T-helper 9 cell (primary cell): ENCODE data around the gene AP2A1.
"Not testable (repeated sequence)": the region's sequence is repeated elsewhere in the genome, so short reads cannot be mapped to it uniquely, and the experiment has no call there.

Source experiments
- DNase-seq: peaks from one replicate; pipeline ENCODE4 v3.0.0-alpha.2; 2020

Gene AP2A1

DNA sequence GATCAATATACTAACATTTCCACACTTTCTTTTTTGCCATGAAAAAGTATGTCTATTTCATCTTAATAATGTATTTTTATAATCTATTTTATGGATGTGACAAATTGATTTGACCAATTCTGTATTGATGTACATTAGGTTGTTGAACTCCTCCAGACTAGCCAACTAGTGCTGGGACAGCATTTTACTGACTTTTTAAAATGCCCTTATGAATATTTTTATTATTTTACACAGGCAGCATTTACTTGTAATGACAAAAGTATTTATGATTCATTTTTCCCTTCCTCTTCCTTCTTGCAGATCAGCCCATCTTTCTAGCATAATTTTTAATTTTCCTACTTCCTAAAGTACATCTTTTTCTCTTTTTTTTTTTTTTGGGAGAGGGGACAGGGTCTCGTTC lies 47.2 kb downstream of the AP2A1 start:
- no peak for DNase-seq

DNA sequence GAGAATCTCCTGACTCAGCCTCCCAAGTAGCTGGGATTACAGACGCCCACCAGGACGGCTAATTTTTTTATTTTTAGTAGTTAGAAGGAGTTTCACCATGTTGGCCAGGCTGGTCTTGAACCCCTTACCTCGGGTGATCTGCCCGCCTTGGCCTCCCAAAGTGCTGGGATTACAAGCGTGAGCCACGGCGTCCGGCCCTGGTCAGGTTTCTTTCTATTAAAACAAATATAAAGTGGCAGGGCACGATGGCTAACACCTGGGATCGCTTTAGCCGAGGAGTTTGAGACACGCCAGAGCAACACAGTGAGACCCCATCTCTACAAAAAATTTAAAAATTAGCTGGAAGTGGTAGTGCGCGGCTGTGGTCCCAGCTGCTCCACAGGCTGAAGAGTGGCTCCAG lies 49.8 kb downstream of the AP2A1 start:
- no peak for DNase-seq

DNA sequence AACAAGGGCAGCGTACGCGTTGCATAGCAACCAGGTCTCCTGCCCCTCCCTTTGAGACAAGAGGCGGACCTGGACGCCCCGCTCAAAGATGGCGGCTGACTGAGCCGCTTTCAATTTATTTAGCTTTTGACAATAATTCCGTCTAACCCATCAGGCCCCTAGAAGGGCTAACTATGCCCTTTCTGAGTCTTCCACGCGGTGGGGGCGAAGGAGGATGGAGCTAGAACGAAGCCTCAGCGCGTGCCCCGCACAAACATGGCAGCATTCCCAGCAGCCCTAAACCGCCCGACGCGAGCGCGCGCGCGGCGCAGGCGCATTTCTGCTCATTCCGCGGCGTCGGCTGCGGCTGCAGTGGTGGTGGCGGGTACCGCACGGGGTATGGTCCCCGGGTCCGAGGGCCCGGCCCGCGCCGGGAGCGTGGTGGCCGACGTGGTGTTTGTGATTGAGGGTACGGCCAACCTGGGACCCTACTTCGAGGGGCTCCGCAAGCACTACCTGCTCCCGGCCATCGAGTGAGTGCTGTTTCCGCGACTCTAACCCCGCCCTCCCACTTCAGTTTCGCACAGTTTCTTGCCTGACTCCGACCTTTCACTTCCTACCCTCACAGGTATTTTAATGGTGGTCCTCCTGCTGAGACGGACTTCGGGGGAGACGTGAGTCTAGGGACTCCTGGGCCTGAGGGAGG lies 51.3 kb downstream of the AP2A1 start, which contains the start of gene MED25:
MED25 (plus strand) TSS at position 326 of the 685 bp plus-strand sequence; CDS start at position 379, 53 bp downstream.
- peak; percentile 83 for DNase-seq

DNA sequence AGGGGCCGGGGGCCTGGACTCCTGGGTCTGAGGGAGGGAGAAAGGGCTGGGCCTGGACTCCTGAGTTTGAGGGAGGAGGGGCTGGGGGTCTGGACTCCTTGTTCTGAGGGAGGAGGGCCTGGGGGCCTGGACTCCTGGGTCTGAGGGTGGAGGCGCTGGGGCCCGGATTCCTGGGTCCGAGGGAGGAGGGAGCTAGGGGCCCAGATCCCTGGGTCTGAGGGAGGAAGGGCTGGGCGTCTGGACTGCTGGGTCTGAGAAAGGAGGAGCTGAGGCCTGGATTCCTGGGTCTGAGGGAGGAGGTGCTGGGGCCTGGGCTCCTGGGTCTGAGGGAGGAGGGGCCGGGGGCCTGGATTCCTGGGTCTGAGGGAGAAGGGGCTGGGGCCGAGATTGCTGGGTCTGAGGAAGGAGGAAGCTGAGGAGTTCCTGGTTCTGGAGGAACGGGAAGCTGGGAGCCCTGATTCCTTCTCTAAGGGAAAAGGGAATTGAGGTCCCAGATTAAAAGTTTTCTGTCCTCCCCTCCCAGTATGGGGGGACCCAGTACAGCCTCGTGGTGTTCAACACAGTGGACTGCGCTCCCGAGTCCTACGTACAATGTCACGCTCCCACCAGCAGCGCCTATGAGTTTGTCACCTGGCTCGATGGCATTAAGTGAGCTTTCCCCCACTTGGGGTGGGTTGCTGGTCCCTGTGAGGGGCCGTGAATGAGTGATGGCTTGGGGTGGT lies 52.0 kb downstream of the AP2A1 start:
- DNase-seq = no peak

DNA sequence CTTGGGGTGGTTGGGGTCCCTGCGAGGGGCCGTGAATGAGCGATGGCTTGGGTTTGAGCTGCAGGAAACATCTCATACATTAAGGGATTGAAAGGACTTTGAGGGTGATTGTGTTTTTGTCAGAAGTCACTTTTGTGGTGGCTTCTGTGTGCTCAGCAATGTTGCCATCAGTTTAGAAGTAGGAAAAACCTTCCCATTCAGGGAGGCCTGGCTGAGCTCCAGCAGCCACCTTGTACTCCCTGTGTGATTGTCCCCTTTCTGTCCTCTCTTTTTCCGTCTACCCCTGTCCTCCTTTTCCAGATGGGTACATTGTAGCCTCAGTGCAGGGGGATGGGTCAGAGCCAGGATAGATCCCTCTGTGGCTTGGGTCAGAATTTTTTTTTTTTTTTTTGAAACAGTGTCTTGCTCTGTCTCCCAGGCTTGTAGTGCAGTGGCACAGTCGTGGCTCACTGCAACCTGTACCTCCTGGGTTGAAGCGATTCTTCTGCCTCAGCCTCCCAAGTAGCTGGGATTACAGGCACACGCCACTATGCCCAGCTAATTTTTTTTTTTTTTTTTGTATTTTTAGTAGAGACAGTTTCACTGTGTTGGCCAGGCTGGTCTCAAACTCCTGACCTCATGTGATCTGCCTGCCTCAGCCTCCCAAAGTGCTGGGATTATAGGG lies 52.8 kb downstream of the AP2A1 start:
- DNase-seq = not testable (repeated sequence)

DNA sequence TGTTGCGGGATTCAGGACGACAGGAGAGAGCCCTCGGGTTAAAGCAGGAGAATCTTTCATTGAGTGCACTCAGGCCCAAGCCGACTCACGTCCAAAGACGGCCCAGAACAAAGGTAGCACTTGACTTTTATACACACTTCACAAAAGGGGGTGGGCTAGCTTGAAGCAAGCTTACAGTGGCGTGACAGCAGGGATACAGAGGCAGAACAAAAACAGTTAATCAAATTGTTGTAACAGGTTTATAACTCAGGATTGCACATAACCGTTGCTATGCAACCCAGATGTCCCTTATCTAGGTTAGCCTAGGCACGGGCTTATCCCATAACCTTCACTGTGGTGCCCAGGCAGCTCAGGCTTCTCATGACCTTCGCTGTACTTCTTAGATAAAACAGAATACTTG lies 53.3 kb downstream of the AP2A1 start:
- DNase-seq = no peak

DNA sequence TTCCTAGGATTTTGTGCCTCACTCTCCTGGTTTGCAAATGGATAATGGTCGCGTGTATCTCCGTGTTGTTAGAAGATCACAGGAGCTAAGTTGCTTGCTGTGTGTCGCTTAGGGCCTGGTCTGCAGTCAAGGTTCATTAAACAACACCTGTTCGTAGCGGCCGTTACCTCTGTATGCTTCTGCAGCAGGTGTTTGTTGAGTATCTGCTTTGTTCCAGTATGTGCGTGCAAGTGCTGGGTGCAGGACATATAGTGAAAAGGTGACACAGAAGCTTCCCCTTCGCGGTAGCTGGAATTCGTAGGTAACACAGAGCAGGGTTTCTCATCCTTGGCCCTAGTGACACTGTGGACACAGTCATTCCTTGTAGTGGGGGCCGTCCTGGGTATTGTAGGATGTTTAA lies 56.7 kb downstream of the AP2A1 start:
- no peak for DNase-seq

DNA sequence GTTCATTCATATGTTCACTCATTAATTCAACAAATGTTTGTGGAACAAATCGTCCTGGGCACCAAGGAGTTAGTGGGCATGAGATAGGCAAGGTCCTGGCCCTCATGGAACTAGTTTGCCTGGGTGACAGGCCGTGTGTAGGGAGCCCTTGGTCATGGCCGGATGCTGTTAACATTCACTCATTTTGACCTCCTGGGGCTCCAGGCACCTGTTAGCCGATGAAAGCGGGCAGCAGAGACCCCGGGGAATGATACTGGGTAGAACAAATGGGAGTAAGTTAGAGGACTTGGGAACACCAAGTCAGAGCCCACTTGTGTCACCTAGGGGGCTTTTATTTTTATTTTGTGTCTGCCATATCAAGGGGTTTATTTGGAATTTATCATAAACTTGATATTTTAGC lies 57.9 kb downstream of the AP2A1 start:
- DNase-seq = no peak

DNA sequence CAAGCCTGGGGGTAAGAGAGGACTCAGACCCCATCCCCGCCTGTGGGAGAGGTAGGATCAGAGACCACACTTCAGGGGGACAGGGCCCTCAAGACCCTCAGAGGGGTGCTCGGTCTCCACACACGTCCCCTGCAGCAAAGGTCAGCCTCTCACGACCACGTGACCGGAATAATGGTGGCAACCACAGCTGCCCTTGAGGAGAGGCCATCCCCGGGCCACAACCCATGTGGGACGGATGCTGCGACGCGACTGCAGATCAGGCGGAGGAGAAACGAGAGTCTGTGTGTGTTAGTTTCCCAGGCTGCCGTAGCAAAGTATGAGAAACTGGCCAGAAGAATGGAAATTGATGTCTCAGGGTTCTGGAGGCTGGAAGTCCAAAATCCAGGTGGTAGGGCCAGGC lies 60.2 kb downstream of the AP2A1 start:
- DNase-seq = no peak

DNA sequence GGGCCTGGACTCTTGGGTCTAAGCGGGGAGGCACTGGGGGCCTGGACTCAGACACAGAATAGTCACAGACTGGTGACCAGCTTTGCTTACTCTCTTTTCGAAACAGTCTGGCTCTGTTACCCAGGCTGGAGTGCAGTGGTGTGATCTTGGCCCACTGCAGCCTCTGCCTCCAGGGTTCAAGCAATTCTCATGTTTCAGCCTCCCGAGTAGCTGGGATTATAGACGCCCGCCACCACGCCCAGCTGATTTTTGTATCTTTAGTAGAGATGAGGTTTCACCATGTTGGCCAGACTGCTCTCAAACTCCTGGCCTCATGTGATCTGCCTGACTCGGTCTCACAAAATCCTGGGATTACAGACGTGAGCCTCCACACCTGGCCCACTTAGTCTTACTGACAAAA lies 62.4 kb downstream of the AP2A1 start:
- DNase-seq = no peak

DNA sequence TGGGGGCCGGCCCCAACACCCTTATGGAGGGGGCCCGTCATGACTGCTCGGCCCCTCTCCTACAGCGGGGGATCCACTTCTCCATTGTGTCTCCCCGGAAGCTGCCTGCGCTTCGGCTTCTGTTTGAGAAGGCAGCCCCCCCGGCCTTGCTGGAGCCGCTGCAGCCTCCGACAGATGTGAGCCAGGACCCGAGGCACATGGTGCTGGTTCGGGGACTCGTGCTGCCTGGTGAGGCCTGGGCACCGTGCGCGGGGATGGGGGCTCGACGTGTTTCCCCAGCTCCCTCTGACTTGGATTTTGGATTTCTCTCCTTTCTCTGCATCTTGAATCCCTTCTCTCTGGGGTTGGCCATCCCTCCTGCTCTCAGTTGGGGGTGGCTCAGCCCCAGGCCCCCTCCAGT lies 62.9 kb downstream of the AP2A1 start:
- no peak for DNase-seq

DNA sequence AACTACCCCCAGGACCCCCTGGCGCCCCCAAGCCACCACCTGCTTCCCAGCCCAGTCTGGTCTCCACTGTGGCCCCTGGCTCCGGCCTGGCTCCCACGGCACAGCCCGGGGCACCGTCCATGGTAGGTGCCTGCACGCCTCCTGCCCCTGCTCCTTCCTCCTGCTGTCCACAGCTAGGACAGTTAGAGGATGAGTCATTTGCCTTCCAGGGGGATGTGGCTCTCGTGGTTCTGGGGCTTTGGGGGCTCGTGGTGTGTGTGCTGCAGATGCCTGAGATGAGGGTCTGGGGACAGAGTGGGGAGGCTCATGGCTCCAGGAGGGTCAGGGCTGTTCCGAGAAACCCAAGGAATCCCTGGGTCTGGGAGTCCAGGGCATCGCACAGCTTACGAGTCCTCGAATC lies 64.0 kb downstream of the AP2A1 start:
- DNase-seq = no peak

DNA sequence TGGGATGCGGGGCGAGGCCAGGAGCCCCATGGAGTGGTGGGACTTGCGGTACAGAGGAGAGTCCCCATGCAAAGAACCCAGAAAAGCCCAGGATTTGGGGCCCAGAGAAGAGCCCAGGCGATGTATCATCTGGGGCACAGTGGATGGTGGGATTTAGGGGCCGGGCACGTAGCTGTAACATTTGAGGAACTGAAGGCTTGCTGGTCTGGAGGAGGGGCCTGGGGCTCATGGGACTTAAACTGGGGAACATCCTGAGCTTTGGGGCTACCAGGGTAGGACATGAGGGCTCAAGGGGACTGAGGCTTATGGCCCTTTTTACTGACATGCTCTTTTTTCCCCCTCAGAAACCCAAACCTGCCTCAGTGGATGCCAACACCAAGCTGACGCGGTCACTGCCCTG lies 64.8 kb downstream of the AP2A1 start:
- no peak for DNase-seq

DNA sequence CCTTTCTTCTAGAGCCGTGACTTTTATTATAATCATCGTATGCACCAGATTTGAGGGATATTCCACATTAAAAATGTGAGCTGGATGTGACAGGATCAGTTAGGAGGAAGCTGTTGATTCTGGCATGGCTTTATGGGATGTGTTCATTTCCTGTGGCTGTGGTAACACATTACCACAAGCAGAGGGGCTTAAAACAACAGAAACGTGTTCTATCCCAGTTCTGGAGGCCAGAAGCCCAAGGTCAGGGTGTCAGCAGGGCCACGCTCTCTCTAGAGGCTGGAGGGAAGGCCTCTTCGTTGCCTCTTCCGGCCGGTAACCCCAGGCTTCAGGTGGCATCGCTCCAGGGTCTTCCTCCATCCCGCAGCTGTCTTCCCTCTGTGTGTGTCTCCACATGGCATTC lies 65.8 kb downstream of the AP2A1 start:
- no peak for DNase-seq

DNA sequence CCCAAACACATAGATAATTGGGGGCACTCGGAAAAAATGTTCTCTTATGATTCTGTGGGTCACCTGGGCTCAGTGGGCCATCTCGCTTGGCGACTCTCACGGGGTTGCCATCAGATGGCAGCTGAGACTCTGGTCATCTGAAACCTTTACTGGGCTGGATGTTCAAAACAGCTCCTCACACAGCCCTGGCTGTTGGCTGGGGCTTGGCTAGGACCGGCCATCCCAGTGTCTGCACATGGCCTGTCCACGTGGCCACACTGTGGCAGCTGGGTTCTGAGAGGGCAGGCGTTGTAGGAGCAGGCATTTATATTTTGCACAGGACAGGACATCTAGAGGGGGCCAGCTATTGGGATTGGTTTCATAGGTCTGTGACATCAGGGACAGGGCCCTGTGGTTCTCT lies 66.8 kb downstream of the AP2A1 start:
- DNase-seq = no peak

DNA sequence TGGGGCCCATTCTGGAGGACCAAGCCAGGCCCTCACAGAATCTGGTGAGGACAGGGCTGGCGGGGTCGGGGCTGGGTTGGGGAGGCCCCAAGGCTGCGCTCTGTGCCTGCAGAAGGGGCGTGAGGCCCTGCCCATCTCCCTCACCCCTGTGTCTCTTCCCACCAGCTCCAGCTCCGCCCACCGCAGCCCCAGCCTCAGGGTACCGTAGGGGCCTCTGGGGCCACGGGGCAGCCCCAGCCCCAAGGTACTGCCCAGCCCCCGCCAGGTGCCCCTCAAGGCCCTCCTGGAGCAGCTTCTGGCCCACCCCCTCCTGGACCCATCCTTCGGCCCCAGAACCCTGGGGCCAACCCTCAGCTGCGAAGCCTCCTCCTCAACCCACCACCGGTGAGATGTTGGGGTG lies 68.8 kb downstream of the AP2A1 start:
- DNase-seq = no peak

DNA sequence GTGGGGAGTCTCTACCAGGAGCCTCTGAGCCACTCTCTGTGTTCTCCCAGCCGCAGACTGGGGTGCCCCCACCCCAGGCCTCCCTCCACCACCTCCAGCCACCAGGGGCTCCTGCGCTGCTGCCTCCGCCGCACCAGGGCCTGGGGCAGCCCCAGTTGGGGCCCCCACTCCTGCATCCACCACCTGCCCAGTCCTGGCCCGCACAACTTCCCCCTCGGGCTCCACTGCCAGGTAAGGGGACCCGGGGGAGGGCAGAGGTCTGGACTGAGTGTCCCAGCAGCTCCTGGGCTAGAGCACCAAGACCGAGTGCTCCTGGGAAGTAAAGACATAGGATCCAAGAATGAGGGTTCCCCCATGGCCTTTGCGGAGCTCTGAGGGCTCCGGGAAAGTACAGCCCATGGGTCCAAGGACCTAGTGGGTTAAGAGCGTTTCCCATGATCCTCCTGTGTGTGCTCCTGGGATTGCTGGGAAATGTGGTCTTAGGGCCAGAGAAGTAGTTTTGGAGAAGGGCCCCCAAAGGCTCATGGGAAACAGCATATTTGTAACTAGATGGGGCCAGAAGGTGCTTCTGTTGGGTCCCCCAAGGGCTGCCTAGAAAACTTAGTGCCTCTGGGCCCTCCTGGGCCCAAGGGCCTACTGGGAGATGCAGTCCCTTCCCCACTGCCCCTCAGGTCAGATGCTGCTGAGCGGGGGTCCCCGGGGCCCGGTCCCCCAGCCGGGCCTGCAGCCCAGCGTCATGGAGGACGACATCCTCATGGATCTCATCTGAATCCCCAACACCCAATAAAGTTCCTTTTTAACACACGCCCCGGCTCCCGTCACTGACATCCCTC lies 69.6 kb downstream of the AP2A1 start:
- no peak for DNase-seq

DNA sequence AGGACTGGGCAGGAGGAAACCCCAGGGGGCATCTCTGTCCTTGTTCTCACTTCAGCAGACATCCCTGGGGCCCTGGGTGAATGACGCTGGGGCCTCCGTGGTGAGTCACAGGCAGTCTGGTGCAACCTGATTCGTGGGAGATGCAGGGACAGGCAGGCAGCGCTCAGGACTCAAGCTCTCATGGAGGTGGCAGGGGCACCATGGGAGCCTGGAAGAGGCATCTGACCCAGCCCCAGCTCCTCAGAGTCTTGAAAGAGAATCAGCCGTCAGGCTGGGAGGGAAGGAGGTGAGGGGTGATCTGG lies 70.2 kb downstream of the AP2A1 start:
- no peak for DNase-seq

DNA sequence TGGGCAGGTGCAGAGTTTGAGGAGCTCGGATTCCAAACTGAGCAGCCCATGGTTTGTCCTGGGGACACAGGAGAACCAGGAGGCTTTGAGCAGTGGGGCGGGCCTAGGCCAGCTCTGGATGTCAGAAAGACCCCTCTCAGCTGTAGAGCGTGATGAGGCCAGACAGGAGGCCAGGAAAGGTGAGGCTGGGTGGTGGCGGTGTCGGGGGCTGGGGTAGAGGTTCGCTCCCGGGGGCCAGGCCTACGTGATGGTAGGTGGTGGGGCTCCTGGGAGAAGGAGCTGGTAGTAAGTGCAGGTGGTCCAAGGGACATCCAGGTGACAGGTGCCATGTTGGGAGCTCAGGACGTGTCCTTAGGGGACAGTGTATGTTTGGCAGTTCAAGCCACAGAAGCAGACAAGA lies 70.6 kb downstream of the AP2A1 start:
- DNase-seq = no peak

DNA sequence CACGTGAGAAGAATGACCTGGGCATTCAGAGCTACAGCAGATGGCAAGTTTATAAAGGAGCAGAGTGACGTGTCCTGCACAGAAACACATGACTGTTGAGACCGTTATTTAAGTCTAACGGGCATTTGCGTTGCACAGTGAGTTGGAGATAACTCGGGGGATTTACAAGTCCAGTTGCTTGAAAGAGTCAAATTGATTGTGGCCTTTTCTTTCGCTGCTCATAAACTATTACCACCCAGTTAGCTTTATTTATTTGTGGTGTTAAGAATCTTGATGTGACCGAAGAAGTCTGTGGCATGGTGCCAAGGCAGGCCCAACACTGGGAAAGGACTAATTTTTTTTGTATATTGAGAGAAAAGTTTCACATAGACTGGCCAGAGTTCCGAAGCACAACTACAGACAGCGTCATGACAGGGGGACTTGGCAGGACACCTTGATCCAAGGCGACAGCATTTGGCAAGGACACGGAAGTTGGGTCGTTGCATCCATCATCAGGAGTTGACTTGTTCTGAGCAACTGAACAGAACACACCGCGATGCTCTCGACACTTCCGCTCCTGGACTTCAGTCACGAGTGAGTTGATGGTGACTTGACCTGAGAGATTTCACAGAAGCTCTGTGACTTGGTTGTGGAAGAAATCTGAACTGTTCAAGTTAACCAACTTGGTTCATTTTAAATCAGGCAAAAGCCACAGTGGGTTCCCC lies 72.2 kb downstream of the AP2A1 start:
- no peak for DNase-seq

DNA sequence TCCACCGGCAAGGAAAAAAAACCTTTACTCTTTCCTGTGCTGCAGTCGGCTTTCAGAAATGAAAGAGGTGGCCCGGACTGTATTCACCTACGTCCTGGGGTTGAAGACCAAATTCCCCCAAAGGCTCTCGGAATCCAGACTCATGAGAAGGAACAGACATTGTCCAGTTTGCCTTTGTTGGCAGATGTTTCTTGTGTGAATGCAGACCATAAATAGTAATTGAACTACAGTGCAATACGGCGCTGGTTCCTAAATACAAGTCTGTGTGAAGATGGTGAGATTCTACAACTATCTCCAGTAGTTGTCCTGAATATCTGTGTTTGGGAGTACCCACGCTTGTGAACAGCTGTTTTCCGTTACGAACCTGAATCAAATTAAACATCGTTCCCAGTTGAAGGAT lies 72.9 kb downstream of the AP2A1 start:
- DNase-seq = no peak

DNA sequence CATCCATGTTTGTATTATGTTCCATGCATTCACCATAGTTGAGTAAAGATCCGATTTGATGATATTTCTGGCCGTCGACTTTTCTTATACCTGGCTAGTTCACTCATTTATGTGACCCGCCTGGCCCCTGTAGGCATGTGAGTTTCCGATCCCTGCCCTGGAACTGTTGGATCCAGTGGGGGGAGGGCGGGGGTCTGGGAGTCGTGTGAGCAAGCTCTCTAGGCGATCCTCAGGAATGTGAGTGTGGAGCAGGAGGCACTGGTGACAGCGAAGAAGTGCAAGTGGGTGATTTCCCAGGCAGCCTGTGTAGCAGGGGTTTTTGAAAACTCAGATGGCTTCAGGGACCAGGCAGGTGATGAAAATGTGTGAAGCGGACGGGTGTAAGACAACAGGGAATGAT lies 73.5 kb downstream of the AP2A1 start:
- DNase-seq = no peak

DNA sequence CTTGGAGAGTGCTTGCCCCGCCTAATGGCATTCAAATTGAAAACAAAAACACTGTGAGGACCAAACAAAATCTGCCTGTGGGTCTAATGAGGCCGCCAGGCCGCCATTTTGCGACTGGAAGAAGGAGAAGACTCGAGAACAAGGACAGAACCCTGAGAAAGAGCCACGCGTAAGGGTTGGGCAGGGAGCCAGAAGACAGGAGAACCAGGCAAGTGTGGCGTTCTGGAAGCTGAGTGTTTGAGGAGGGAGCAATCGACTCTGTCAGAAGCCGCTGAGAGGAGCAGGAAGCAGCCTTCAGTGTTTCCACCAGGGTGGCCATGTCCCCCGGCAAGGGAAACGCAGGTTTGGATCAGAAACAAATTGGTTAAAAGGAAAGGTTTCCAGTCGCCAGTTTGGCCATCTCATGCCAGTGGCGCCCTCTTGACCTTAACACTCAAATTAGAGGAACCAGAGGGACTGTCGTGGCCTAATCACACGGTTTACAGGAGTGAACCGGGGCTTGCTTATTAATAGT lies 74.0 kb downstream of the AP2A1 start:
- no peak for DNase-seq
